Brain microvascular endothelial cell (primary cell): ENCODE measurements around the gene GLG1.

Source experiments
- DNase-seq: peaks from one replicate; pipeline ENCODE4 v3.0.0-alpha.2; 2020
- H3K27ac ChIP-seq: fragments of 250-450 bp; sonication (Bioruptor Pico); 2 replicates; pipeline ENCODE4 v1.5.1; 2020; ENCODE audit warnings: mild to moderate bottlenecking, moderate library complexity
- H3K27me3 ChIP-seq: fragments of 250-450 bp; sonication (Bioruptor Pico); replicated peaks from 2 replicates; pipeline ENCODE4 v1.5.1; 2020; ENCODE audit warnings: mild to moderate bottlenecking
- H3K36me3 ChIP-seq: fragments of 250-450 bp; sonication (Bioruptor Pico); replicated peaks from 2 replicates; pipeline ENCODE4 v1.5.1; 2020; ENCODE audit warnings: mild to moderate bottlenecking
- H3K4me3 ChIP-seq: 2 replicates; pipeline ENCODE4 v1.5.1; 2011; ENCODE audit warnings: low read depth, mild to moderate bottlenecking, control low read depth, low read length, moderate library complexity
- in situ Hi-C: cut with HindIII; loops from 2 replicates; pipeline ENCODE4 v1.10.0; 2017; ENCODE audit warnings: low sequenced_read_pairs, low pct_ligation_motif_present
- TF ChIP-seq, protein P1 (sequence below): IDR thresholded peaks from 2 replicates; pipeline ENCODE4 v1.5.1; 2011; ENCODE audit warnings: low read depth, mild to moderate bottlenecking, moderate library complexity, low read length, control low read depth, inconsistent platforms; ENCODE audit errors: missing control alignments

GLG1 gene

DNA sequence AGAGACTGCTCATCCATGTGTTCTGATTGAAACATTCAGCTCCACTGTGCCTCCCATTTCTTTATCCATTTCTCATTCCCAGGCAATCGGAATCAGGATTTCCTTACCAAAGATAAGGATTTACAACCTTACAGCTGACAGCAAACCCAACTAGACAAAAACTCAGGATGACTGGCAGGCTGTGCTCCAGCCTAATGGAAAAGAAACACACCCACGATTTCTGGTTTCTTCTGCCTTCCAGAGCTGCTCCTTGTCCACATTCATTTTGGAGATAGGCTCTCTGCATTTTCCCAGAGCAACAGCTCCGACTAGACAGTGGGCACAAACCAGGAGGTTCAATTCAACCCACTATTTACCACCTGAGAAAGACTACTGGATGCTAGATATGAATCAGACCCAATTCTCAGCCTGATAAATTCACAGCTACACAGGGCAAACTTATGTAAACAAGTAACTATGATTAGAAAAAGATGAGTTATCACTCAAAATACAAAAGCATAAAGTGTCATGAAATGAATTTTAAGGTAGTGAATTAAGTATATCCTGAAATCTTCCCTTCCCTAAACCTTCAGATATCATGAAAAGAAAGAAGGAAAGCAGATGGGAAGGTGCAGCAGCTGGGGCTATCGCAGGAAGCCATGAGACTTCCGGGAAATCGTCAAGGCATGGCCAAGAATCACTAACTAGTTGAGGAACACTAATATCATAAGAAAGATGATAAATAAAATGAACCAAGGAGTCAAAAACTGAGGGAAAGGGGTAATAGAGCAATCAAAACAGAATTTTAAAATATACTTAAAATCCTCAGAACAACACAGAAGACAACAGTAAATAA lies 140.8 kb downstream of the GLG1 start:
- in situ Hi-C loops, result no loop called here

DNA sequence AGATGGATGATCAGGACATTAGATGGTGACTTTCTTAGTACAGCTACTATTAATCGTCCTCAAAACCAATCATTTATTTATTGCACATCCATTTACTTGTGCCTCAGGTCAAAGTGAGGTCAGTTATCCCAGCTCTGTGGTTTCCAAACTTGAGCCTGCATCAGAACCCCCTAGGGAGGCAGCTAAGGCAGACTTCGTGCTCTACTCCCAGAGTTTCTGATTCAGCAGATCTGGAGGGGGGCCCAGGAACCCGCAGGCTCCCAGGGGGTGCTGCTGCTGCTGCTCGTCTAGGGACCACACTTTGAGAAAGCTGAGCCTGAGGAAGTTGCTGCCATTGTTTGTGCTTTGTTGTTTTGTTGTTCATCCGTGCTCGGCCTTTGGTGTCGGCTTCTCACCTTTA lies 141.6 kb downstream of the GLG1 start:
- Histone ChIP-seq H3K4me3 (no peak overlapping the region), H3K36me3 (peaks cover 53% of the 10 kb centered on the region), H3K27ac (no peak overlapping the region), H3K27me3 (no peaks in the 10 kb centered on the region)
- in situ Hi-C loops, result no loop called here
- no peak for DNase-seq
- TF ChIP-seq, protein P1, sequence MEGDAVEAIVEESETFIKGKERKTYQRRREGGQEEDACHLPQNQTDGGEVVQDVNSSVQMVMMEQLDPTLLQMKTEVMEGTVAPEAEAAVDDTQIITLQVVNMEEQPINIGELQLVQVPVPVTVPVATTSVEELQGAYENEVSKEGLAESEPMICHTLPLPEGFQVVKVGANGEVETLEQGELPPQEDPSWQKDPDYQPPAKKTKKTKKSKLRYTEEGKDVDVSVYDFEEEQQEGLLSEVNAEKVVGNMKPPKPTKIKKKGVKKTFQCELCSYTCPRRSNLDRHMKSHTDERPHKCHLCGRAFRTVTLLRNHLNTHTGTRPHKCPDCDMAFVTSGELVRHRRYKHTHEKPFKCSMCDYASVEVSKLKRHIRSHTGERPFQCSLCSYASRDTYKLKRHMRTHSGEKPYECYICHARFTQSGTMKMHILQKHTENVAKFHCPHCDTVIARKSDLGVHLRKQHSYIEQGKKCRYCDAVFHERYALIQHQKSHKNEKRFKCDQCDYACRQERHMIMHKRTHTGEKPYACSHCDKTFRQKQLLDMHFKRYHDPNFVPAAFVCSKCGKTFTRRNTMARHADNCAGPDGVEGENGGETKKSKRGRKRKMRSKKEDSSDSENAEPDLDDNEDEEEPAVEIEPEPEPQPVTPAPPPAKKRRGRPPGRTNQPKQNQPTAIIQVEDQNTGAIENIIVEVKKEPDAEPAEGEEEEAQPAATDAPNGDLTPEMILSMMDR, result no peak

More for the DNA sequence above, 140.8 kb downstream of the GLG1 start:
- TF ChIP-seq, protein P1, result no peak
- no peaks in the 10 kb centered on the region for H3K27me3 ChIP-seq
- H3K27ac ChIP-seq, result no peak overlapping the region
- H3K36me3 ChIP-seq, result peaks cover 56% of the 10 kb centered on the region
- no peak for DNase-seq
- H3K4me3 ChIP-seq, result no peak overlapping the region

DNA sequence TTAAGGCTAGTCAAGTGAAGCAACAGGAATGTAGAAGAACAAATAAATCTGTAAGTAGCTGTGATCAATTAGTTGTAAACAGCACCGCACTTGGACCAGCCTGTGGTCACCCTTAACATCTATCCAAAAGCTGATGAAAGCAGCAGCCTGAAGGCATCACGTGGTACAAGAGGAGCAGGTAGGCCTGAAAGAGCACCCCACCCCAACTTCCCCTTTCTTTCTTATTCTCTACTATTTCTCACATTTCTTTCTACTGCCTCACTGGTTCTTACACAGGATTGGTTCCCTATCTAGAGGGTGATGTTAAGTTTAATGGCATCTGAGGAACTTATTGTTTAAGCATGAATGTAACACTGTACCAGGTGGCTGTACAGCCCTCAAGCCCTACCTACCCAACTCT lies 143.0 kb downstream of the GLG1 start:
- peaks cover 47% of the 10 kb centered on the region for H3K36me3 ChIP-seq
- H3K4me3 ChIP-seq, result no peak overlapping the region
- TF ChIP-seq, protein P1, result no peak
- in situ Hi-C loops, result no loop called here
- no peak for DNase-seq
- H3K27ac ChIP-seq, result no peak overlapping the region
- no peaks in the 10 kb centered on the region for H3K27me3 ChIP-seq

DNA sequence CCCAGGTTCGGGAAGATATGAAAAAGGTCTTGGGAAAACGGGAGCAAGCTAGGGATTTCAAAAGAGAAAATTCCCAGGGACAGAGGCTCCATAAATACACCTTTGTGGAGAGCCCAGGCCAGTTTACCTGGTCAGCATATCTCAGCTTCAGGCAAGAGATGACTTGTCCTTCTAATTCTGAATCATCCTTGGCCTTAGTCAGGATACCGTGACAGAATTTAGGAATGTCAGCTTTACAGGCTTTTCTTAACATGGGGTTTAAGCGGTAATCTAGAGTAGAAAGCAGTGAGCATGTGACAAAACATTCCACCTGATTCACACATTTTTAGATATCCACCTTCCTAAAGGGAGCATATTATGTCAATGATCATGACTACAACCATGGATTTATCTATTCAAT lies 144.6 kb downstream of the GLG1 start:
- no peak for DNase-seq
- H3K36me3 ChIP-seq, result peaks cover 47% of the 10 kb centered on the region
- no peaks in the 10 kb centered on the region for H3K27me3 ChIP-seq
- TF ChIP-seq, protein P1, result no peak
- no peak overlapping the region for H3K4me3 ChIP-seq
- in situ Hi-C loops, result no loop called here
- no peak overlapping the region for H3K27ac ChIP-seq

DNA sequence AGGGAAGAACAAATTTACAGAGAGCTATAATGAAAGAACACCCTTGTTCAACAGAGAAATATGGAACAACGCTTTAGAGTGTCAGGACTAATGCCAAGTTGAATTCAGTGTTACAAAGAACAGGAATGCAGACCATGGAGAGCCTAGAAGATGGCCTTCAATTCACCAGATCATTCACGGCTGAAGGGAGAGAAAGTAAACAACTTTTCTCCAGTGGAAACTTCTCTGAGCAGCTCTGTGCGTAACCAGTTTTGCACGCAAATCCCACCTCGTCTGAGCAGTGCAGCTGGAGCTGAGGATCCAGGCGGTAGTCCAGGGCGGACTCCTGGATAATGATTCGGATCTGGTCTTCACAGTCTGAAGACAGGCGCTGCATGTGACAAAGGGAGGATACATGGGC lies 145.1 kb downstream of the GLG1 start:
- TF ChIP-seq, protein P1, result no peak
- DNase-seq, result no peak
- Histone ChIP-seq H3K27me3 (no peaks in the 10 kb centered on the region), H3K27ac (no peak overlapping the region), H3K36me3 (peaks cover 46% of the 10 kb centered on the region), H3K4me3 (no peak overlapping the region)
- in situ Hi-C loops, result no loop called here

DNA sequence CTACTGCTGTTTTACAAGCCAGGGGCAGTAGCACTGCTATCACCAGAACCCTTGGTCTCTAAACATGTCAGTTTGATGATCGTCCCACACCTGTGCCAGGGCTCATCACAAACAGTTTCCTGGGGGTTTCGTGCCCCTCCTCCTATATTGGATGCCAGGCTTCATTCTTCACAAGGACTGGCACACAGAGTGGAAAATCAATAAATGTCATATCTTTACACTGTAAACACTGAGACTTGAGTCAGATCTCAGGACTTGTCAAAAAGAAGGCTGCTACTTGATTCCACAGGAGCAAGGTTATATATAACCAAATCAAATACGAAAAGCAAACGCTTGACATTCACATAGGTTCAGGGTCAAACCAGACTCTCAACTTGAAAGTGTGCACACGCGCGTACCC lies 146.4 kb downstream of the GLG1 start:
- no peak for DNase-seq
- TF ChIP-seq, protein P1, result no peak
- no peak overlapping the region for H3K27ac ChIP-seq
- in situ Hi-C loops, result no loop called here
- peaks cover 50% of the 10 kb centered on the region for H3K36me3 ChIP-seq
- H3K4me3 ChIP-seq, result no peak overlapping the region
- no peaks in the 10 kb centered on the region for H3K27me3 ChIP-seq
